Fibroblast of lung (primary cell): Measurements from ENCODE around the gene SLC22A5. TPM values are rescaled to one million over a fixed set of nuclear protein-coding genes. Genes with fewer than 3 reads are reported as not detected.

ENCODE experiments used
- DNase-seq, 2 donors: peaks; one replicate each; pipeline versions ENCODE4 v3.0.0 to v3.0.0-alpha.2; 2010; ENCODE audit warnings: low read depth in 2 of 2
- H2AFZ ChIP-seq: 2 replicates; pipeline ENCODE4 v1.5.1; 2012; ENCODE audit warnings: low read length, control low read depth, inconsistent platforms
- H3K27ac ChIP-seq: 2 replicates; pipeline ENCODE4 v1.5.1; 2011; ENCODE audit warnings: low read length, control low read depth; ENCODE audit not compliant: insufficient read depth
- H3K27me3 ChIP-seq: 2 replicates; pipeline ENCODE4 v1.5.1; 2011; ENCODE audit warnings: mild to moderate bottlenecking, low read length; ENCODE audit not compliant: control insufficient read depth, insufficient read depth
- H3K36me3 ChIP-seq: 2 replicates; pipeline ENCODE4 v1.5.1; 2011; ENCODE audit warnings: low read length; ENCODE audit not compliant: control insufficient read depth, insufficient read depth
- H3K4me1 ChIP-seq: 2 replicates; pipeline ENCODE4 v1.5.1; 2011; ENCODE audit warnings: low read length; ENCODE audit not compliant: control insufficient read depth, insufficient read depth; ENCODE audit errors: extremely low read depth
- H3K4me2 ChIP-seq: 2 replicates; pipeline ENCODE4 v1.5.1; 2011; ENCODE audit warnings: low read length, control low read depth; ENCODE audit not compliant: insufficient read depth; ENCODE audit errors: extremely low read depth
- H3K4me3 ChIP-seq, 4 experiments: fragments of 200-600 bp in 1 of 4; sonication (generic) in 1 of 4; replicated peaks in 1 of 4; 2 replicates each; pipeline ENCODE4 v1.5.1; 2011 to 2016; ENCODE audit warnings: low read length in 4 of 4, low read depth in 3 of 4, mild to moderate bottlenecking in 3 of 4, control low read depth in 2 of 4, inconsistent platforms in 1 of 4, mixed read lengths in 1 of 4; ENCODE audit not compliant: insufficient read depth in 1 of 4; ENCODE audit errors: control extremely low read depth in 1 of 4
- H3K79me2 ChIP-seq: 2 replicates; pipeline ENCODE4 v1.5.1; 2012; ENCODE audit warnings: mild to moderate bottlenecking, low read length, inconsistent platforms; ENCODE audit not compliant: control insufficient read depth, insufficient read depth
- H3K9ac ChIP-seq: 2 replicates; pipeline ENCODE4 v1.5.1; 2011; ENCODE audit warnings: mild to moderate bottlenecking, low read length, control low read depth; ENCODE audit not compliant: insufficient read depth
- H3K9me3 ChIP-seq: 2 replicates; pipeline ENCODE4 v1.5.1; 2012; ENCODE audit warnings: low read depth, low read length; ENCODE audit not compliant: control insufficient read depth, insufficient read depth
- H4K20me1 ChIP-seq: 2 replicates; pipeline ENCODE4 v1.5.1; 2011; ENCODE audit warnings: low read length; ENCODE audit not compliant: control insufficient read depth, insufficient read depth; ENCODE audit errors: extremely low read depth
- CTCF ChIP-seq, 2 donors: IDR thresholded peaks in 1 of 2; conservative IDR thresholded peaks in 1 of 2; 1 replicate in 1 of 2; 2 replicates in 1 of 2; pipeline ENCODE4 v1.5.1; 2011 to 2012; ENCODE audit warnings: low read length in 2 of 2, control low read depth in 1 of 2, inconsistent platforms in 1 of 2, low read depth in 1 of 2, mild to moderate bottlenecking in 1 of 2
- EZH2 ChIP-seq: IDR thresholded peaks from 2 replicates; pipeline ENCODE4 v1.5.1; 2012; ENCODE audit warnings: low read length, control low read depth, mild to moderate bottlenecking; ENCODE audit errors: missing control alignments
- polyA plus RNA-seq, 2 donors: library from polyadenylated mRNA; depleted of rRNA in 1 of 2; stranded (reverse) in 1 of 2; unstranded in 1 of 2; fragments of >200 nt; gene quantifications; 2 replicates each; pipeline ENCODE4 v1.2.1, GENCODE V29; 2011 to 2012; ENCODE audit warnings: missing spikeins in 1 of 2
- total RNA-seq: library from RNA; depleted of rRNA; stranded (reverse); fragments of >200 nt; gene quantifications from 2 replicates; pipeline ENCODE4 v1.2.1, GENCODE V29; 2014

The SLC22A5 gene
- total and polyA plus RNA-seq, 2 donors (not counting 1 experiment from before 2014, with no cell fraction given) = 3.4 to 8.8 TPM

- peak in 1 of 2 donors; percentile 25 for DNase-seq
- H3K9ac ChIP-seq = peak overlapping the region; percentile 74
- TF ChIP-seq EZH2 = no peak
- no peak for TF ChIP-seq CTCF (conservative IDR thresholded peaks at IDR 0.05 in 1 of 2, IDR thresholded peaks at IDR 0.05 in 1 of 2; ENCODE audit: low read depth in 1 of 2, low read length in 2 of 2)
Measured at GRCh38 chr5:132369007-132369473, 470 bp upstream of the SLC22A5 start.

GRCh38 chr5:132370181-132370970, 866 bp downstream of the SLC22A5 start:
- Histone ChIP-seq H3K9ac (peak overlapping the region; percentile 74), H3K27ac (no peak overlapping the region), H2AFZ (peak overlapping the region; percentile 83), H3K27me3 (no peaks in the 10 kb centered on the region), H3K4me1 (no peaks in the 10 kb centered on the region), H3K79me2 (no peaks in the 10 kb centered on the region), H3K36me3 (no peaks in the 10 kb centered on the region), H4K20me1 (no peaks in the 10 kb centered on the region), H3K9me3 (no peaks in the 10 kb centered on the region), H3K4me3 (peak overlapping the region; percentile 52 to 70 (median 63)), H3K4me2 (peak overlapping the region; percentile 76)
- TF ChIP-seq EZH2 = no peak
- no peak for TF ChIP-seq CTCF (conservative IDR thresholded peaks at IDR 0.05 in 1 of 2, IDR thresholded peaks at IDR 0.05 in 1 of 2; ENCODE audit: low read depth in 1 of 2, low read length in 2 of 2)
- no peak for DNase-seq

More at GRCh38 chr5:132369007-132369473, 470 bp upstream of the SLC22A5 start:
- Histone ChIP-seq H3K79me2 (no peaks in the 10 kb centered on the region), H3K4me1 (no peaks in the 10 kb centered on the region), H4K20me1 (no peaks in the 10 kb centered on the region), H3K36me3 (no peaks in the 10 kb centered on the region), H3K4me2 (peak overlapping the region; percentile 76), H3K4me3 (peak overlapping the region; percentile 62 to 70 (median 63)), H2AFZ (peak overlapping the region; percentile 83), H3K27me3 (no peaks in the 10 kb centered on the region), H3K9me3 (no peaks in the 10 kb centered on the region), H3K27ac (peak overlapping the region; percentile 41)

GRCh38 chr5:132370971-132371602, 1.6 kb downstream of the SLC22A5 start:
- no peak overlapping the region for H2AFZ ChIP-seq
- no peaks in the 10 kb centered on the region for H3K4me1 ChIP-seq
- TF ChIP-seq CTCF (conservative IDR thresholded peaks at IDR 0.05 in 1 of 2, IDR thresholded peaks at IDR 0.05 in 1 of 2; ENCODE audit: low read depth in 1 of 2, low read length in 2 of 2) (no peak), EZH2 (no peak)
- H3K9me3 ChIP-seq = no peaks in the 10 kb centered on the region
- no peaks in the 10 kb centered on the region for H3K79me2 ChIP-seq
- H3K27me3 ChIP-seq = no peaks in the 10 kb centered on the region
- no peak overlapping the region for H3K27ac ChIP-seq
- H3K4me3 ChIP-seq = peak overlapping the region in 1 of 4 experiments; percentile 70
- DNase-seq = no peak
- no peak overlapping the region for H3K4me2 ChIP-seq
- no peaks in the 10 kb centered on the region for H3K36me3 ChIP-seq
- no peaks in the 10 kb centered on the region for H4K20me1 ChIP-seq
- no peak overlapping the region for H3K9ac ChIP-seq
